ENCODE data around the gene GNA12. TPM values are rescaled to one million over a fixed set of nuclear protein-coding genes. Genes with fewer than 3 reads are reported as not detected.

Gene GNA12
- total and polyA plus RNA-seq, 10 of the 15 experiments (the other 5 are each of a cell fraction or from before 2014, with no cell fraction given) = 1.9 to 51.8 (median 12.6) TPM

DNA sequence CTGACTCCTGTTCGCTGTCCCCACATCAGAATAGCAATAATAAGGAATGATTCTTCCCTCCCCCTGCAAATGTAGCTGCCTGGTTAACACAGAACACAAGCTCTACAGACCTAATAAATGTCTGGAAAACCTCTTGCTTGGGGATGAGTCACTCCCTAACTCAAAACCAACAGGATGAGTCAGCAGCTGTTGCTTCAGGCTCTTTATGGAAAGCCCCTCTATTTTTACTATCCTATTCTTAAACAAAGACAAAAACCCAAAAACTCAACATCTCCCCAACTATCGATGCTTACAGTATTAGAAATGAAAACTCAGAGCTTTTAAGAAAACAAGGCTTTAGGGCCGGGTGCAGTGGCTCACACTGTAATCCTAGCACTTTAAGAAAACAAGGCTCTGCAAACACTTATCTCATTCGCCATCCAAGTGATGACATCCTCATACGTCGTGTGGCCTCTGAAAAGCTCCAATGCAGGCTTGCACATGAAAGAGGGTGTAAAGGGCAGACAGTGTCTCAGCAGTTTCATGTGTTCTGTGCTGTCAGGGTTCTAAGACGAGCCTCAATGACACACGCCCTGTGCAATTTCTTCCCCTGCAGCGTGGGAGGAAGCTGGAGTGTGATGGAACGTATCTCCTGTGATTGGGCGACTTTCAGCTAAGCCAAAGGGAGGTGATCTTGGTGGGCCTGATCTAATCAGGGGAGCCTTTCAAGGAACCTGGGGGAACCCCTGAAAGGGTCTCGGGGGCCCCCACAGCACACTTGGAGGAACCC lies 86.0 kb downstream of the GNA12 start (continued):
- no peak for TF ChIP-seq SUZ12 (IDR thresholded peaks at IDR 0.05; ENCODE audit: unreplicated experiment)
- peak; percentile 87 for TF ChIP-seq MEF2A (IDR thresholded peaks at IDR 0.05; ENCODE audit: insufficient read depth, low read depth, low read length)
- TF ChIP-seq HDGF (IDR thresholded peaks at IDR 0.05) = no peak
- peak; percentile 93 for TF ChIP-seq SMARCA5 (IDR thresholded peaks at IDR 0.05)
- 0 out of 2 replicates have a peak, but pooled peaks have one; percentile 2 for TF ChIP-seq HDAC2 (IDR thresholded peaks at IDR 0.05)
- TF ChIP-seq TBL1XR1 (IDR thresholded peaks at IDR 0.05; ENCODE audit: low read depth, low read length) = no peak
- TF ChIP-seq, protein P1, sequence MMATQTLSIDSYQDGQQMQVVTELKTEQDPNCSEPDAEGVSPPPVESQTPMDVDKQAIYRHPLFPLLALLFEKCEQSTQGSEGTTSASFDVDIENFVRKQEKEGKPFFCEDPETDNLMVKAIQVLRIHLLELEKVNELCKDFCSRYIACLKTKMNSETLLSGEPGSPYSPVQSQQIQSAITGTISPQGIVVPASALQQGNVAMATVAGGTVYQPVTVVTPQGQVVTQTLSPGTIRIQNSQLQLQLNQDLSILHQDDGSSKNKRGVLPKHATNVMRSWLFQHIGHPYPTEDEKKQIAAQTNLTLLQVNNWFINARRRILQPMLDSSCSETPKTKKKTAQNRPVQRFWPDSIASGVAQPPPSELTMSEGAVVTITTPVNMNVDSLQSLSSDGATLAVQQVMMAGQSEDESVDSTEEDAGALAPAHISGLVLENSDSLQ (IDR thresholded peaks at IDR 0.05) = peak; percentile 67
- 0 out of 2 replicates have a peak, but pooled peaks have one; percentile 13 for TF ChIP-seq NFYB (IDR thresholded peaks at IDR 0.05; ENCODE audit: insufficient read depth, low read depth, low read length)
- TF ChIP-seq NBN (IDR thresholded peaks at IDR 0.05) = peak; percentile 76
- TF ChIP-seq IKZF1 (conservative IDR thresholded peaks at IDR 0.05) = peak; percentile 74
- TF ChIP-seq EGR1 (IDR thresholded peaks at IDR 0.05; ENCODE audit: borderline replicate concordance in 1 of 2, low read depth in 2 of 2, low read length in 2 of 2) = peak in 1 of 2 experiments; percentile 85; a peak in 2 of 3 replicates
- TF ChIP-seq FOXM1 (IDR thresholded peaks at IDR 0.05; ENCODE audit: low read depth, low read length) = peak; percentile 85
- TF ChIP-seq CREM (IDR thresholded peaks at IDR 0.05; ENCODE audit: low read depth) = peak; percentile 81
- TF ChIP-seq BRCA1 (IDR thresholded peaks at IDR 0.05; ENCODE audit: low read depth, low read length) = no peak
- 0 out of 2 replicates have a peak, but pooled peaks have one; percentile 49 for TF ChIP-seq TCF12 (IDR thresholded peaks at IDR 0.05; ENCODE audit: low read depth, low read length)
- peak; percentile 58; the same call in 1 of the 2 replicates for TF ChIP-seq POLR2AphosphoS5 (IDR thresholded peaks at IDR 0.05; ENCODE audit: low read length)
- TF ChIP-seq MTA2 (IDR thresholded peaks at IDR 0.05; ENCODE audit: low read depth) = peak; percentile 56
- TF ChIP-seq KDM1A (IDR thresholded peaks at IDR 0.05; ENCODE audit: borderline replicate concordance) = no peak
- no peak for TF ChIP-seq USF2 (IDR thresholded peaks at IDR 0.05; ENCODE audit: borderline replicate concordance, low read depth, low read length)
- TF ChIP-seq ATF2 (IDR thresholded peaks at IDR 0.05; ENCODE audit: low read length) = peak; percentile 84; the same call in 1 of the 2 replicates
- TF ChIP-seq RUNX3 (IDR thresholded peaks at IDR 0.05; ENCODE audit: low read length) = peak; percentile 77
- no peak for TF ChIP-seq ZBTB4 (CRISPR knock-in tag; IDR thresholded peaks at IDR 0.05)
- no peak for TF ChIP-seq RBBP5 (conservative IDR thresholded peaks at IDR 0.05)
- no peak for TF ChIP-seq TCF3 (IDR thresholded peaks at IDR 0.05; ENCODE audit: borderline replicate concordance, insufficient read depth, low read depth, low read length)
- TF ChIP-seq SUPT20H (IDR thresholded peaks at IDR 0.05; ENCODE audit: borderline replicate concordance, control insufficient read depth, low read depth, low read length) = no peak
